ENCODE results near the gene CSTA. TPM values are rescaled to one million over a fixed set of nuclear protein-coding genes. Genes with fewer than 3 reads are reported as not detected.

Gene CSTA
- total RNA-seq, 1 donor from 2014 or later: not detected

- TF ChIP-seq CTCF (conservative IDR thresholded peaks at IDR 0.05): no peak
- H3K9me3 Mint-ChIP-seq: peaks cover 2% of the 10 kb centered on the region
- no peak overlapping the region for H3K27ac Mint-ChIP-seq (ENCODE audit: unreplicated experiment)
- H3K36me3 Mint-ChIP-seq (ENCODE audit: low read depth): no peaks in the 10 kb centered on the region
- no peaks in the 10 kb centered on the region for H3K4me1 Mint-ChIP-seq
- no peak for DNase-seq (ENCODE audit: low read depth, low spot score)
- H3K4me3 Mint-ChIP-seq: no peak overlapping the region
- peaks cover 6% of the 10 kb centered on the region for H3K27me3 Mint-ChIP-seq (ENCODE audit: low read depth)
Measured at GRCh38 chr3:122295266-122296062, 29.6 kb upstream of the CSTA start.

GRCh38 chr3:122298239-122298638 lies 26.8 kb upstream of the CSTA start:
- no peak for DNase-seq (ENCODE audit: low read depth, low spot score)
- Mint-ChIP-seq H3K9me3 (peaks cover 3% of the 10 kb centered on the region), H3K4me3 (no peak overlapping the region), H3K4me1 (no peaks in the 10 kb centered on the region), H3K27ac (ENCODE audit: unreplicated experiment) (no peak overlapping the region), H3K36me3 (ENCODE audit: low read depth) (no peaks in the 10 kb centered on the region), H3K27me3 (ENCODE audit: low read depth) (peaks cover under 1% of the 10 kb centered on the region)
- no peak for TF ChIP-seq CTCF (conservative IDR thresholded peaks at IDR 0.05)

GRCh38 chr3:122299215-122299614 lies 25.8 kb upstream of the CSTA start:
- TF ChIP-seq CTCF (conservative IDR thresholded peaks at IDR 0.05): no peak
- no peak overlapping the region for H3K27ac Mint-ChIP-seq (ENCODE audit: unreplicated experiment)
- no peaks in the 10 kb centered on the region for H3K27me3 Mint-ChIP-seq (ENCODE audit: low read depth)
- H3K4me1 Mint-ChIP-seq: no peaks in the 10 kb centered on the region
- peaks cover 3% of the 10 kb centered on the region for H3K9me3 Mint-ChIP-seq
- H3K36me3 Mint-ChIP-seq (ENCODE audit: low read depth): no peaks in the 10 kb centered on the region
- no peak for DNase-seq (ENCODE audit: low read depth, low spot score)
- no peak overlapping the region for H3K4me3 Mint-ChIP-seq

GRCh38 chr3:122299872-122300460 lies 25.1 kb upstream of the CSTA start:
- no peak overlapping the region for H3K27ac Mint-ChIP-seq (ENCODE audit: unreplicated experiment)
- DNase-seq (ENCODE audit: low read depth, low spot score): peak; percentile 18
- TF ChIP-seq CTCF (conservative IDR thresholded peaks at IDR 0.05): peak; percentile 70
- no peaks in the 10 kb centered on the region for H3K36me3 Mint-ChIP-seq (ENCODE audit: low read depth)
- no peaks in the 10 kb centered on the region for H3K4me1 Mint-ChIP-seq
- no peaks in the 10 kb centered on the region for H3K27me3 Mint-ChIP-seq (ENCODE audit: low read depth)
- H3K4me3 Mint-ChIP-seq: no peak overlapping the region
- peaks cover 3% of the 10 kb centered on the region for H3K9me3 Mint-ChIP-seq

- no peak for TF ChIP-seq CTCF (conservative IDR thresholded peaks at IDR 0.05)
- Mint-ChIP-seq H3K9me3 (peaks cover 3% of the 10 kb centered on the region), H3K36me3 (ENCODE audit: low read depth) (no peaks in the 10 kb centered on the region), H3K27me3 (ENCODE audit: low read depth) (peaks cover 2% of the 10 kb centered on the region), H3K4me1 (no peaks in the 10 kb centered on the region), H3K4me3 (no peak overlapping the region), H3K27ac (ENCODE audit: unreplicated experiment) (no peak overlapping the region)
- DNase-seq (ENCODE audit: low read depth, low spot score): no peak
Measured at GRCh38 chr3:122301063-122301462, 24.0 kb upstream of the CSTA start.

Measured in neural crest cell (in vitro differentiated cells).